Activated CD8-positive, alpha-beta memory T cell treated with anti-CD3 and anti-CD28 coated beads, Interleukin-2, amount 50 U/mL, for 1 hour (primary cell): ENCODE data around the gene PLEKHM2.

Source experiments
- DNase-seq: peaks from one replicate; pipeline ENCODE4 v3.0.0-alpha.2; 2020; ENCODE audit errors: extremely low read depth

Gene PLEKHM2

GRCh38 chr1:15724949-15725880 is 41.1 kb downstream of the PLEKHM2 start:
- no peak for DNase-seq

GRCh38 chr1:15726508-15726907 is 42.4 kb downstream of the PLEKHM2 start:
- DNase-seq, result no peak

DNA sequence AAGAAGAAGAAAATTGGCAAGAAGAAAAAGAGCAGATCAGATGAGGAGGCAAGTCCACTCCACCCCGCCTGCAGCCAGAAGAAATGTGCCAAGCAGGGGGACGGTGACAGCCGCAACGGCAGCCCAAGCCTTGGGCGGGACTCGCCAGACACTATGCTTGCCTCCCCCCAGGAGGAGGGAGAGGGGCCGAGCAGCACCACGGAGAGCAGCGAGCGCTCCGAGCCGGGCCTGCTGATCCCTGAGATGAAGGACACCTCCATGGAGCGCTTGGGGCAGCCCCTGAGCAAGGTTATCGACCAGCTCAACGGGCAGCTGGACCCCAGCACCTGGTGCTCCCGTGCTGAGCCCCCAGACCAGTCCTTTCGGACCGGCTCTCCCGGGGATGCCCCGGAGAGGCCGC is 42.9 kb downstream of the PLEKHM2 start:
- no peak for DNase-seq

- DNase-seq, result no peak
These were observed 43.3 kb downstream of the PLEKHM2 start for GRCh38 chr1:15727424-15727823.

GRCh38 chr1:15727866-15728534 is 43.9 kb downstream of the PLEKHM2 start:
- DNase-seq, result no peak

DNA sequence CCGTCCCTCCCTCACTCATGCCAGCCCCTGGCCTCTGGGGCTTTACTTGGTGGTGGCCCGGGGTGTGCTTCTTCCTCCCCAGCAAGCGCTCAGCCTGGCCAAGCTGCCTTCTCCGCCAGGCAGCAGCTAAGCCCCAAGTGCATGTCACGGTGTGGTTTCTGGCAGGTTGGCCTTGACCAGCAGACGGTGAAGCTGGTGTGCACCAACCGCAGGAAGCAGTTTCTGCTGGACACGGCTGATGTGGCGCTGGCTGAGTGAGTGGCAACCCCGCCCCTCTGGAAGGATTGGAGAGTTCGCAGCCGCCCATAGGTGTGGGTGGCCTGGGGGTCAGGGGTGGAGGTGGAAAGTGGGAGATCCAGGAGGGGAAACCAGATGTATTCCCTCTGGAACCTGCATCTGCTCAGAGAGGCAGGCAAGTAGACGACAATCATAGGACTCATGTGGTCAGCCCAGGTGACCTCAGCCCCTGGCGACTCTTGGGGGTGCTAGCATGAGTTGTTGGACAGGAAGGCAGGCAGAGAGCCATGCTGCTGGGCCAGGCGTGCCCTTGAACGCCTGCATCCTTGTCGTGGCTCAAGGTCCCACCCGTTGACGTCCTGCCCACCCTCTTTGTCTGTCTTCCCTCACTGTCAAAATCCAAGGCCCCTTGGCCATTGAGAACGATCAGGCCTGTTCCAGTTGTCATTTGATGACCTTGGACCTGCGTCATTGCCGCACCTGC is 45.0 kb downstream of the PLEKHM2 start:
- no peak for DNase-seq

- no peak for DNase-seq
These were observed 46.3 kb downstream of the PLEKHM2 start for GRCh38 chr1:15730423-15730822.

GRCh38 chr1:15730936-15731335 is 46.8 kb downstream of the PLEKHM2 start:
- no peak for DNase-seq

DNA sequence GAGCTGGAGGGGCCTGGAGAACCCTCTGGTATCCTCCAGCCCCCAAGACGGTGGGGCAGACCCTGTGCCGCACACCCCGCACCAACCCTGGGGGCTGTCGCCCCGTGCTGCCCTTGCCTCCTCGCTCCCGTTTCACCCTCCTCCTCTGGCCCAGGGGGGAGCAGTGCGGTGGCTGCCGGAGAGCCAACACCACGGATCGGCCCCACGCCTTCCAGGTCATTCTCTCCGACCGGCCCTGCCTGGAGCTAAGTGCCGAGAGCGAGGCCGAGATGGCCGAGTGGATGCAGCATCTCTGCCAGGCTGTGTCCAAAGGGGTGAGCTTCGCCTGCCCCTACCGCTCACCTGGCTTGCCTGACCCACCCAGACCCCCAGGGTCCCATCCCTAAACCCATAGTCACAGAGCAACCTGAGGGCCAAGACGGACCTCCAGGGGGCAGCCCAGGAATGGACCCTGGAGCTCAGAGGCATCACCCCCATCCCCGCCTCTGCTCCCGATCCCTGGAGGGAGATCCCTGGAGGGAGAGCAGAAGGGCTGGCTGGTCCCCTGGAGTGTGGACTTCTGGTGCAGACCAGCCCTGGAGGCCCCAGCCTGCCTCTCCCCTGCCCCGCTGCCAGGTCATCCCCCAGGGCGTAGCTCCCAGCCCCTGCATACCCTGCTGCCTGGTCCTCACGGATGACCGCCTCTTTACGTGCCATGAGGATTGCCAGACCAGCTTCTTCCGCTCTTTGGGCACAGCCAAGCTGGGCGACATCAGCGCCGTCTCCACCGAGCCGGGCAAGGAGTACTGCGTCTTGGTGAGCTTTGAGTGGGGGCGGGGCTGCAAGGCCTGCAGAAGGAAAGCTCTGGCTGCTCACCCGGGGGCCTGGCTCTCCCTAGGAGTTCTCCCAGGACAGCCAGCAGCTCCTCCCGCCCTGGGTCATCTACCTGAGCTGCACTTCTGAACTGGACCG is 47.9 kb downstream of the PLEKHM2 start:
- DNase-seq, result no peak

- no peak for DNase-seq
These were observed 48.6 kb downstream of the PLEKHM2 start for GRCh38 chr1:15732686-15733081.

DNA sequence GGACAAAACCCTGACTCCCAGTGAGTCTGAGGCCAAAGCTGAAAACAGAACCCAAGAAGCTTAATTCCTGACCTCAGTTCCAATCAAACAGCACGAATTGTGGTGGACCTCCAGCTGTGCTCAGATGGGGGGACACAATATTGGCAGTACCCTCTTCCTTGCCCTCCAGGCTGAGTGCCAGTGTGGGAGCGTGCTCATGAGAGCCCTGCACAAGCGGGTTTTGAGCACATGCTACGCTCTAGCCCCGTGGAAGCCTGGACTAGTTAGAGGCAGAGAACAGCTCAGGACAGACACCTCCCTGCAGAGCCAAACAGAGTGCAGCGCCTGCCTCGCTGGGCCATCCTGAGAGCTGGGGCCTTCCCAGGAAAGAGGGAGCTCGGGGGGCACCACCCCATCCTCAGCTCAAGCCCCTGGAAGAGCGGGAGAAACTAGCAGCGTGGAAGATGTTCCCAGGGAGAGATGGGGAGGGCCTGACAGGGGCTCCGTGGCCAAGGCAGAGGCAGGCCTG is 49.2 kb downstream of the PLEKHM2 start:
- DNase-seq, result no peak

- DNase-seq, result no peak
These were observed 49.7 kb downstream of the PLEKHM2 start for GRCh38 chr1:15733726-15734226.

DNA sequence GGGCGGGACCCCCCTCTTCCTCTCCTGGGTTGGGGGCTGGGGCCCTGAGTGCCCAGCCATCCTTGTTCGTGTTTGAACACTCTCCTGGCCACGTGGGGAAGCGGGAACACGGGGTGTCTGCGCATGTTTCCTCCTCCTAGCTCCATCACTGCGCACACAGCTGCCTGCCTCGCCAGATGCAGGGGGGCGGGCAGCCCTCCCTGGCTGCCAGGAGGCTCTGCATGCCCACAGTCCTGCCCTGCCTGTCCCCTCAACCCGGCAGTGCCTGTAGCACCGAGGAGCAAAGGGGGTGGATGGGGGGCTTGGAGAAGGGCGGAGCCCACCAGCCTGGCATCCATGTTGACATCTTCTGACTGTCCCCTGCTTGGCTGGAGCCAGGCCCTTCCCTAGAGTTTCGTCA is 50.2 kb downstream of the PLEKHM2 start:
- no peak for DNase-seq

DNA sequence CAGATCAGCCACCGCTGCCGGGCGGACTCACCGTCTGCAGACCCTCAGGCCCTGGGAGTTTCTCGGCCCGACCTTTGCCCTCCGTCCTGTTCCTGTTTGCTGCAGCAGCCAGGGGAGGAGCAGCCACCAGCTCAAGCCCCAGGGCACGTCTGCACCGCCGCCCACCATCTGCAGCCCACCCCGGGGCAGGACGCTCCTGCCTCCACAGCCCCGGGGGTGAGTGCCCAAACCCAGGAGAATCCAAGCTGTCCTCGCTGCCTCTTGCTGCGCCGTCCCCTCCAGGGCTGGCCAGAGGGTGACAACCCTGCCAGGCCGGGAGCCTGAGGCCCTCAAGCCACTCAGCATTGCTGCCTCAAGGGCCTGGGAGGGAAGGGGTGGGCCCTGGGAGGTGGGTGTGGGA is 50.8 kb downstream of the PLEKHM2 start:
- DNase-seq, result no peak

DNA sequence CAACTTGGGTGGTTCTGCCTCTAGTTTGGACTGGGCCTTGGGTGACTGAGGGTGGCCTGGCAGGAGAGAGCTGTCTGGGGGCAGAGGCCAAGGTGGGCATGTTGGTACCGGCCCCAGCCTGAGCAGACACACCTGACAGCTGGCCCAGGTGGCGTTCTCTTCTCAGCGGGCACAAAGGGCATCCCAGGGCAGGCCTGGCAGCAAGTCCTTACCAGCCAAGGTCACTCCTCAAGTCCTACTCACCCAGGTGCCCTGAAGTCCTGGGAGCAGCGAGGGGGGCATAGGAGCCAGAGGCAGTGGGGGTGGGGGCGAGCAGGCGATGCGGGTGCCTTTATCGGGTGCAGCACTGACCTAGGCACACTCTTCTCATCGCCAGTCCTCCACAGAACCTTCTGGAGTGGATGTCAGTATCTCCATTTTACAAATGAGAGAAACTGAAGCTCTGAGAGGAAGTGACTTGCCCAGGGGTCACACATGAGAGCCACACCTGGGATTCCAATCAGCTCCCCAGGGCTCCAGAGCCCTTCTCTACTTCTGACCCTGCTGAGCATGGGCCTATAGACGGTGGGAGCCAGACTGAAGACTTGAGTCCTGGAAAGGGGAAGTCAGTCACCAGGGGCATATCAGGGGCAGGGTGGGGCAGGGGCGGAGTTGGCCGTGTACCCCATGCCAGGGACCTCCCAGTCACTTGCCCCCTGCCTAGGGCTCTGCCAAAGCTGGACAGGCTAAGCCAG is 51.4 kb downstream of the PLEKHM2 start:
- no peak for DNase-seq

- DNase-seq, result no peak
These were observed 52.1 kb downstream of the PLEKHM2 start, which contains the start of gene SLC25A34 for GRCh38 chr1:15736038-15736891. Gene SLC25A34 (plus strand): TSS chr1:15736258. CDS start chr1:15736486, 228 bp downstream.

- DNase-seq, result no peak
These were observed 52.8 kb downstream of the PLEKHM2 start for GRCh38 chr1:15736892-15737261.

- DNase-seq, result no peak
These were observed 53.5 kb downstream of the PLEKHM2 start for GRCh38 chr1:15737324-15738319.
